H1 (cell line): ENCODE measurements around the gene IFNG-AS1. TPM values are rescaled to one million over a fixed set of nuclear protein-coding genes. Genes with fewer than 3 reads are reported as not detected.

Experiments
- CBX5 ChIP-seq: fragments of 300-800, 300-1000 bp; sonication (generic); IDR thresholded peaks from 2 replicates; pipeline ENCODE4 v1.7.1; 2016; ENCODE audit warnings: antibody characterized with exemption, low read length, low read depth
- CREB1 ChIP-seq: IDR thresholded peaks from 2 replicates; pipeline ENCODE4 v1.6.1; 2012; ENCODE audit warnings: inconsistent platforms
- EZH2 ChIP-seq: fragments of 200-600 bp; sonication (generic); IDR thresholded peaks from 2 replicates; pipeline ENCODE4 v1.7.1; 2012; ENCODE audit warnings: low read depth, mild to moderate bottlenecking, moderate library complexity, low read length, inconsistent platforms; ENCODE audit not compliant: severe bottlenecking
- JUN ChIP-seq: IDR thresholded peaks from 2 replicates; pipeline ENCODE4 v1.6.1; 2011; ENCODE audit warnings: low read depth, mild to moderate bottlenecking, improper control_type of control experiment, low read length
- JUND ChIP-seq: IDR thresholded peaks from 2 replicates; pipeline ENCODE4 v1.6.1; 2011; ENCODE audit warnings: mild to moderate bottlenecking, improper control_type of control experiment, low read length
- NANOG ChIP-seq: IDR thresholded peaks from 2 replicates; pipeline ENCODE4 v1.6.1; 2011; ENCODE audit warnings: low read length, low read depth, mild to moderate bottlenecking, inconsistent platforms; ENCODE audit not compliant: insufficient read depth, poor library complexity, severe bottlenecking
- RNF2 ChIP-seq: fragments of 200-900, 300-1000 bp; sonication (generic); IDR thresholded peaks from 2 replicates; pipeline ENCODE4 v1.7.1; 2016; ENCODE audit warnings: borderline replicate concordance, low read depth, mild to moderate bottlenecking, antibody characterized with exemption, low read length; ENCODE audit not compliant: poor library complexity, severe bottlenecking; ENCODE audit errors: missing control alignments
- SIN3A ChIP-seq, 2 experiments: IDR thresholded peaks in 1 of 2; conservative IDR thresholded peaks in 1 of 2; 2 replicates each; pipeline ENCODE4 v1.6.1; 2011 to 2012; ENCODE audit warnings: low read length in 2 of 2, improper control_type of control experiment in 1 of 2, low read depth in 1 of 2, mild to moderate bottlenecking in 1 of 2
- SIRT6 ChIP-seq: IDR thresholded peaks from one replicate; pipeline ENCODE4 v1.7.1; 2012; ENCODE audit warnings: low read length, inconsistent platforms
- polyA plus RNA-seq, 7 experiments: library from polyadenylated mRNA; depleted of rRNA in 3 of 7; stranded (reverse) in 5 of 7; unstranded in 2 of 7; fragments of >200 nt in 5 of 7; fragments of 200-250 nt in 2 of 7; gene quantifications; 1 replicate in 5 of 7; 2 replicates in 1 of 7; 4 replicates in 1 of 7; pipeline versions ENCODE4 v1.2.1 to v1.2.3, GENCODE V29; 2011 to 2013; ENCODE audit warnings: missing spikeins in 2 of 7, mixed read lengths in 2 of 7
- total RNA-seq: library from RNA; stranded (reverse); fragmentation: NEBNext Ultra II Directional; extraction: Animal tissue kit (Norgen Biotek cat#: 25700); gene quantifications from 2 replicates; pipeline ENCODE4 v1.2.1, GENCODE V29; 2021
- TF ChIP-seq, protein P1 (sequence below): fragments of 300-600 bp; sonication (generic); IDR thresholded peaks from 2 replicates; pipeline ENCODE4 v1.7.1; 2012; ENCODE audit warnings: low read length, moderate library complexity, mild to moderate bottlenecking, inconsistent platforms; ENCODE audit not compliant: insufficient replicate concordance

The IFNG-AS1 gene
- total and polyA plus RNA-seq, 2 of the 8 experiments (the other 6 are each of a cell fraction or from before 2014, with no cell fraction given), result not detected

DNA sequence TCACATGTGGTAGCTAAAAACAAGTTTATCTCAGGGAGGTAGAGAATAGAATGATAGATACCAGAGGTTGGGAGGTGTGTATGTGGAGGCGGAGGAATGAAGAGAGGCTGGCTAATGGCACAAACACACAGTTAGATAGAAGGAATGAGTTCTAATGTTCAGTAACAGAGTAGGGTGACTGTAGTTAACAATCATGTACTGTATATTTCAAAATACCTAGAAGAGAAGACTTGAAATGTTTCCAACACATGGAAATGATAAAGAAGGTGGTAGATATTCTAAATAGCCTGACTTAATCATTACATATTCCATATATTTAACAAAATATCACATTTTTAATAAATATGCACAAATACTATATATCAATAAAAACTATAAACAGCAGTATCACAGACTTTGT is 8.9 kb upstream of the IFNG-AS1 start (continued):
- TF ChIP-seq, protein P1, sequence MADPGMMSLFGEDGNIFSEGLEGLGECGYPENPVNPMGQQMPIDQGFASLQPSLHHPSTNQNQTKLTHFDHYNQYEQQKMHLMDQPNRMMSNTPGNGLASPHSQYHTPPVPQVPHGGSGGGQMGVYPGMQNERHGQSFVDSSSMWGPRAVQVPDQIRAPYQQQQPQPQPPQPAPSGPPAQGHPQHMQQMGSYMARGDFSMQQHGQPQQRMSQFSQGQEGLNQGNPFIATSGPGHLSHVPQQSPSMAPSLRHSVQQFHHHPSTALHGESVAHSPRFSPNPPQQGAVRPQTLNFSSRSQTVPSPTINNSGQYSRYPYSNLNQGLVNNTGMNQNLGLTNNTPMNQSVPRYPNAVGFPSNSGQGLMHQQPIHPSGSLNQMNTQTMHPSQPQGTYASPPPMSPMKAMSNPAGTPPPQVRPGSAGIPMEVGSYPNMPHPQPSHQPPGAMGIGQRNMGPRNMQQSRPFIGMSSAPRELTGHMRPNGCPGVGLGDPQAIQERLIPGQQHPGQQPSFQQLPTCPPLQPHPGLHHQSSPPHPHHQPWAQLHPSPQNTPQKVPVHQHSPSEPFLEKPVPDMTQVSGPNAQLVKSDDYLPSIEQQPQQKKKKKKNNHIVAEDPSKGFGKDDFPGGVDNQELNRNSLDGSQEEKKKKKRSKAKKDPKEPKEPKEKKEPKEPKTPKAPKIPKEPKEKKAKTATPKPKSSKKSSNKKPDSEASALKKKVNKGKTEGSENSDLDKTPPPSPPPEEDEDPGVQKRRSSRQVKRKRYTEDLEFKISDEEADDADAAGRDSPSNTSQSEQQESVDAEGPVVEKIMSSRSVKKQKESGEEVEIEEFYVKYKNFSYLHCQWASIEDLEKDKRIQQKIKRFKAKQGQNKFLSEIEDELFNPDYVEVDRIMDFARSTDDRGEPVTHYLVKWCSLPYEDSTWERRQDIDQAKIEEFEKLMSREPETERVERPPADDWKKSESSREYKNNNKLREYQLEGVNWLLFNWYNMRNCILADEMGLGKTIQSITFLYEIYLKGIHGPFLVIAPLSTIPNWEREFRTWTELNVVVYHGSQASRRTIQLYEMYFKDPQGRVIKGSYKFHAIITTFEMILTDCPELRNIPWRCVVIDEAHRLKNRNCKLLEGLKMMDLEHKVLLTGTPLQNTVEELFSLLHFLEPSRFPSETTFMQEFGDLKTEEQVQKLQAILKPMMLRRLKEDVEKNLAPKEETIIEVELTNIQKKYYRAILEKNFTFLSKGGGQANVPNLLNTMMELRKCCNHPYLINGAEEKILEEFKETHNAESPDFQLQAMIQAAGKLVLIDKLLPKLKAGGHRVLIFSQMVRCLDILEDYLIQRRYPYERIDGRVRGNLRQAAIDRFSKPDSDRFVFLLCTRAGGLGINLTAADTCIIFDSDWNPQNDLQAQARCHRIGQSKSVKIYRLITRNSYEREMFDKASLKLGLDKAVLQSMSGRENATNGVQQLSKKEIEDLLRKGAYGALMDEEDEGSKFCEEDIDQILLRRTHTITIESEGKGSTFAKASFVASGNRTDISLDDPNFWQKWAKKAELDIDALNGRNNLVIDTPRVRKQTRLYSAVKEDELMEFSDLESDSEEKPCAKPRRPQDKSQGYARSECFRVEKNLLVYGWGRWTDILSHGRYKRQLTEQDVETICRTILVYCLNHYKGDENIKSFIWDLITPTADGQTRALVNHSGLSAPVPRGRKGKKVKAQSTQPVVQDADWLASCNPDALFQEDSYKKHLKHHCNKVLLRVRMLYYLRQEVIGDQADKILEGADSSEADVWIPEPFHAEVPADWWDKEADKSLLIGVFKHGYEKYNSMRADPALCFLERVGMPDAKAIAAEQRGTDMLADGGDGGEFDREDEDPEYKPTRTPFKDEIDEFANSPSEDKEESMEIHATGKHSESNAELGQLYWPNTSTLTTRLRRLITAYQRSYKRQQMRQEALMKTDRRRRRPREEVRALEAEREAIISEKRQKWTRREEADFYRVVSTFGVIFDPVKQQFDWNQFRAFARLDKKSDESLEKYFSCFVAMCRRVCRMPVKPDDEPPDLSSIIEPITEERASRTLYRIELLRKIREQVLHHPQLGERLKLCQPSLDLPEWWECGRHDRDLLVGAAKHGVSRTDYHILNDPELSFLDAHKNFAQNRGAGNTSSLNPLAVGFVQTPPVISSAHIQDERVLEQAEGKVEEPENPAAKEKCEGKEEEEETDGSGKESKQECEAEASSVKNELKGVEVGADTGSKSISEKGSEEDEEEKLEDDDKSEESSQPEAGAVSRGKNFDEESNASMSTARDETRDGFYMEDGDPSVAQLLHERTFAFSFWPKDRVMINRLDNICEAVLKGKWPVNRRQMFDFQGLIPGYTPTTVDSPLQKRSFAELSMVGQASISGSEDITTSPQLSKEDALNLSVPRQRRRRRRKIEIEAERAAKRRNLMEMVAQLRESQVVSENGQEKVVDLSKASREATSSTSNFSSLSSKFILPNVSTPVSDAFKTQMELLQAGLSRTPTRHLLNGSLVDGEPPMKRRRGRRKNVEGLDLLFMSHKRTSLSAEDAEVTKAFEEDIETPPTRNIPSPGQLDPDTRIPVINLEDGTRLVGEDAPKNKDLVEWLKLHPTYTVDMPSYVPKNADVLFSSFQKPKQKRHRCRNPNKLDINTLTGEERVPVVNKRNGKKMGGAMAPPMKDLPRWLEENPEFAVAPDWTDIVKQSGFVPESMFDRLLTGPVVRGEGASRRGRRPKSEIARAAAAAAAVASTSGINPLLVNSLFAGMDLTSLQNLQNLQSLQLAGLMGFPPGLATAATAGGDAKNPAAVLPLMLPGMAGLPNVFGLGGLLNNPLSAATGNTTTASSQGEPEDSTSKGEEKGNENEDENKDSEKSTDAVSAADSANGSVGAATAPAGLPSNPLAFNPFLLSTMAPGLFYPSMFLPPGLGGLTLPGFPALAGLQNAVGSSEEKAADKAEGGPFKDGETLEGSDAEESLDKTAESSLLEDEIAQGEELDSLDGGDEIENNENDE, result no peak
- TF ChIP-seq EZH2 (no peak), SIRT6 (no peak), NANOG (no peak), JUND (no peak), CBX5 (no peak), RNF2 (no peak), JUN (no peak), CREB1 (no peak), SIN3A (conservative IDR thresholded peaks at IDR 0.05 in 1 of 2, IDR thresholded peaks at IDR 0.05 in 1 of 2; ENCODE audit: low read depth in 1 of 2, low read length in 2 of 2) (no peak)
- TF ChIP-seq, all 59 proteins: peak for 0
